H7 (cell line): ENCODE results near the gene SOCS7. TPM values are rescaled to one million over a fixed set of nuclear protein-coding genes. Genes with fewer than 3 reads are reported as not detected.

ENCODE experiments used
- DNase-seq: peaks from one replicate; pipeline ENCODE4 v3.0.0; 2012
- H3K27me3 ChIP-seq: 2 replicates; pipeline ENCODE4 v1.6.0; 2011; ENCODE audit warnings: mild to moderate bottlenecking, low read length; ENCODE audit not compliant: control insufficient read depth, insufficient read depth
- H3K36me3 ChIP-seq: replicated peaks from 2 replicates; pipeline ENCODE4 v1.5.1; 2011; ENCODE audit warnings: low read length; ENCODE audit not compliant: control insufficient read depth, insufficient read depth
- H3K4me3 ChIP-seq: 2 replicates; pipeline ENCODE4 v1.5.1; 2011; ENCODE audit warnings: low read depth, mild to moderate bottlenecking, control low read depth, low read length, moderate library complexity; ENCODE audit not compliant: insufficient read depth
- total RNA-seq: library from RNA; depleted of rRNA; stranded (reverse); fragments of >200 nt; shearing (Covaris generic); gene quantifications from 2 replicates; pipeline ENCODE4 v1.2.3, GENCODE V29; 2014

The SOCS7 gene
- total RNA-seq, 1 experiment from 2014 or later = 18.3 TPM

- no peak for DNase-seq
- no peak overlapping the region for H3K4me3 ChIP-seq
- no peaks in the 10 kb centered on the region for H3K27me3 ChIP-seq
- H3K36me3 ChIP-seq = peaks cover 10% of the 10 kb centered on the region
Observed at GRCh38 chr17:38369124-38369886, 17.7 kb downstream of the SOCS7 start.

GRCh38 chr17:38379448-38379847 lies 27.8 kb downstream of the SOCS7 start:
- peaks cover 17% of the 10 kb centered on the region for H3K36me3 ChIP-seq
- H3K4me3 ChIP-seq = no peak overlapping the region
- DNase-seq = no peak
- no peaks in the 10 kb centered on the region for H3K27me3 ChIP-seq

GRCh38 chr17:38395090-38395489 lies 43.4 kb downstream of the SOCS7 start:
- Histone ChIP-seq H3K27me3 (no peaks in the 10 kb centered on the region), H3K36me3 (peaks cover 23% of the 10 kb centered on the region), H3K4me3 (no peak overlapping the region)
- DNase-seq = no peak

GRCh38 chr17:38397227-38397626 lies 45.6 kb downstream of the SOCS7 start:
- DNase-seq = no peak
- no peak overlapping the region for H3K4me3 ChIP-seq
- no peaks in the 10 kb centered on the region for H3K27me3 ChIP-seq
- H3K36me3 ChIP-seq = peaks cover 29% of the 10 kb centered on the region

- H3K4me3 ChIP-seq = no peak overlapping the region
- H3K27me3 ChIP-seq = no peaks in the 10 kb centered on the region
- peaks cover 27% of the 10 kb centered on the region for H3K36me3 ChIP-seq
- DNase-seq = no peak
Observed at GRCh38 chr17:38400286-38400685, 48.6 kb downstream of the SOCS7 start.

GRCh38 chr17:38401459-38401858 lies 49.8 kb downstream of the SOCS7 start:
- Histone ChIP-seq H3K36me3 (peaks cover 18% of the 10 kb centered on the region), H3K4me3 (no peak overlapping the region), H3K27me3 (no peaks in the 10 kb centered on the region)
- no peak for DNase-seq

GRCh38 chr17:38402897-38403296 lies 51.3 kb downstream of the SOCS7 start:
- Histone ChIP-seq H3K27me3 (no peaks in the 10 kb centered on the region), H3K4me3 (no peak overlapping the region), H3K36me3 (peaks cover 15% of the 10 kb centered on the region)
- DNase-seq = peak; percentile 34

GRCh38 chr17:38403491-38403890 lies 51.8 kb downstream of the SOCS7 start:
- Histone ChIP-seq H3K36me3 (peaks cover 15% of the 10 kb centered on the region), H3K27me3 (no peaks in the 10 kb centered on the region), H3K4me3 (no peak overlapping the region)
- DNase-seq = peak; percentile 61

- Histone ChIP-seq H3K36me3 (peaks cover 12% of the 10 kb centered on the region), H3K4me3 (no peak overlapping the region), H3K27me3 (no peaks in the 10 kb centered on the region)
- peak; percentile 49 for DNase-seq
Observed at GRCh38 chr17:38404174-38404943, 52.7 kb downstream of the SOCS7 start.

GRCh38 chr17:38405654-38406053 lies 54.0 kb downstream of the SOCS7 start:
- Histone ChIP-seq H3K4me3 (no peak overlapping the region), H3K36me3 (peaks cover 4% of the 10 kb centered on the region), H3K27me3 (no peaks in the 10 kb centered on the region)
- DNase-seq = no peak

- DNase-seq = no peak
- H3K4me3 ChIP-seq = no peak overlapping the region
- no peaks in the 10 kb centered on the region for H3K27me3 ChIP-seq
- no peaks in the 10 kb centered on the region for H3K36me3 ChIP-seq
Observed at GRCh38 chr17:38410201-38410600, 58.6 kb downstream of the SOCS7 start.

GRCh38 chr17:38415250-38416194 lies 63.9 kb downstream of the SOCS7 start:
- DNase-seq = peak; percentile 90
- no peaks in the 10 kb centered on the region for H3K36me3 ChIP-seq
- H3K4me3 ChIP-seq = peak overlapping the region; percentile 22; the same call in 1 of the 2 replicates
- peaks cover 18% of the 10 kb centered on the region for H3K27me3 ChIP-seq

GRCh38 chr17:38416840-38417209 lies 65.2 kb downstream of the SOCS7 start:
- H3K36me3 ChIP-seq = no peaks in the 10 kb centered on the region
- H3K27me3 ChIP-seq = peaks cover 18% of the 10 kb centered on the region
- no peak for DNase-seq
- H3K4me3 ChIP-seq = no peak overlapping the region

- peak; percentile 56 for DNase-seq
Observed at GRCh38 chr17:38417210-38417951, 65.7 kb downstream of the SOCS7 start.

More at GRCh38 chr17:38417210-38417951, 65.7 kb downstream of the SOCS7 start:
- H3K27me3 ChIP-seq = peaks cover 18% of the 10 kb centered on the region
- H3K4me3 ChIP-seq = no peak overlapping the region
- no peaks in the 10 kb centered on the region for H3K36me3 ChIP-seq
